ENCODE measurements around the gene MACROH2A1.
"Not testable (repeated sequence)": the region's sequence is repeated elsewhere in the genome, so short reads cannot be mapped to it uniquely, and the experiment has no call there.

Gene MACROH2A1

DNA sequence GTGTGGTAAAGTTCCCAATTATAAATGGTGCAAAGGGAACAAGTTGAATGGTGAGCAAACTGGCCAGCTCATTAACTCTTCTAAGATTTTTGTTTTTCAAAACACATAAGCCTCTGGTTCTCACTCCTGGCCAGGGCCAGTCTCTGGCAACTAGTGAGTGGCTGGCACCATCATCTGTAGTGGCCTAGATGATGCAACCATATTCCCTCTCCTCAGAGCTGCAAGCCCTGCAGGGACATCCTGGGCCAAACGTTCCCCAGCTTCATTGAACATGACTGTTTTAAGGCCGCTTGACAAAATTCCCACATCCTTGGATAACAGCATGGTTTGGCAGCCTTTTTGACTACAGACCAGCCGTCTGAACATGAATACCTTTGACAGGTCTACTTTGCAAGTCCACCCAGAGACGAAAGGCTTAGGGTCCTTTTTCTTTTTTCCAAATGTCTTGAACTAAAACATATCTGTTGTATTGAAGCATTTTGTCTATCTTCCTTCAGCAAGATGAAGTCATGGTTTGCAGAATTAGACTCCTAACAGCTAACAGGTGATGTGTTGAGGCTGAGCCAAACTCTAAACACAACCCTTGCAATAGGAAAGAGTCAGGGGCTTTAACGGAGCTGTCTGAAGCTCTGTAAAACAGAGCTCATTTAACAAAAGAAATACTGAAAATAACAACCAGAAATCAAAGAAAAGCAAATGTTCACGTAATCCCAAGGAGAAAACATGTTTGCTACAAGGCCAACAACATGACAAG lies 23.8 kb downstream of the MACROH2A1 start:
- DNase-seq, result no peak

GRCh38 chr5:135373736-135374515 lies 25.1 kb downstream of the MACROH2A1 start:
- DNase-seq, result no peak

DNA sequence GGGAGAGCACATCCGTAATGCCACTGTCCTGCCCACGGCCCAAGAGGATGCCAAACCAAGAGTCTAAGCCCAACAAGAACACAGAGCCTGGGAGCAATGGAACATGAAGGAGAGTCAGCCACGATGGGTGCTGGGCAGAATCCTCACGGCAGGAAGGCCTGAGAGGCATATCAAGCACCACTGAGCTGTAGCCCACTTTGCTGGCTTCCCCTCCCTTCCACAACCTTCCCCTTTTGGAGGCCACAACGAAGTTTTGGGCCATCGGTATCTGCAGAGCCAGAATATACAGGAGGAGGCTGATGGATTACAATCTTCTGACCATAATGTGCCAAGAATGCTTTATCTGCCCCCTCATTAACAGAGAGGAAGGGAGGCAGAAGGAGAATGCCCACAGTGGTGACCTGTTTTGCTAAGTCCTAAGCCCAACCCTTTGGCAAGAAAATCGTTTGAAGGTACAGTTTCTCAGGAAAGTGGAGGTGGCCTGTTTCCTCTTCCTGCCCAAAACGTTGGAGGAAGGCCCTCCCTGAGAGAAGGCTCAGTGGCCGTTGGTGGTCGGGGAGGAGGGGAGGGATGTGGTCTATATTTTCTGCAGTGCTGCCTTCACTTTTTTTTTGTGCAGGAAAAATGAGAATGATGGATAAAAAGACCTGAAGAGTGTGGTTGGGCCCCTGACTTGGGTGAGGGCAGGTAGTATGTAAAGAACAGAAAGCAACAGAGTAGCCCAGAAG lies 26.2 kb downstream of the MACROH2A1 start:
- DNase-seq, result no peak

- no peak for DNase-seq
Measured at GRCh38 chr5:135371622-135372232, 27.3 kb downstream of the MACROH2A1 start.

DNA sequence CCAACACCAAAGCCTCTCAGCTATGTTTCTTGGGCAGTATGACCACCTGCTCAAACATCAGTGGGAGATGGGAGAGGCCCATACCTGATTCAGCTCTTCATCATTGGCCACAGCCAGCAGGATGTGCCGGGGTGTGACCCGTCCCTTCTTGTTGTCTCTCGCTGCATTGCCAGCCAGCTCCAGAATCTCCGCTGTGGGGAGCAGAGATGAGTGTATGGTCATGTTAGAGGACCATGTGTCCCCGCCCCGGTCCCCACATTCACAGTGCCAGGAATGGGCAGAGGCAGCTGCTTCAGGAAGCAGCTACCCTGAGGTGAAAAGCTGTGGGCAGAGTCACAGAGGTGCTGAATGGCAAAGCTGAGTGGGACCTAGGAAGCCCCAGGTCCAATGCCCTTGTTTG lies 29.1 kb downstream of the MACROH2A1 start:
- no peak for DNase-seq

DNA sequence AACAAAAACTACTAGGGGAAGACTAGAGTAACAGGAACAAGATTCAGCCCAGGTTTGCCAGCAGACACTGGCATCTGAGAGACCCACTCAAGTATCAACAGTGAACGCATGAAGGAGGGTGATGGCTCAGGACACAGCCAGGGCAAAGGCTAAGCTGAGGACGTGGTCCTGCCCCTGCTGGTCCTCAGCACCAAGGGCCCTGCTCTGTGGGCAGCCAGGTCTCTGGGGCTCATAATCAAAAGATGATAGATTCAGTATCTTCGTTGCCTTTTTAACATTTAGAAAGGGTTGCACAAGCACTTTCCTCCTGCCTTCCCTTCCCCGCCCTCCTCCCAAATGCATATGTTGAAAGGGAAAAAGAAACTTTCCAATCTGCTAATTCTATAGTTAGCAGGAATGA lies 31.5 kb downstream of the MACROH2A1 start:
- no peak for DNase-seq

DNA sequence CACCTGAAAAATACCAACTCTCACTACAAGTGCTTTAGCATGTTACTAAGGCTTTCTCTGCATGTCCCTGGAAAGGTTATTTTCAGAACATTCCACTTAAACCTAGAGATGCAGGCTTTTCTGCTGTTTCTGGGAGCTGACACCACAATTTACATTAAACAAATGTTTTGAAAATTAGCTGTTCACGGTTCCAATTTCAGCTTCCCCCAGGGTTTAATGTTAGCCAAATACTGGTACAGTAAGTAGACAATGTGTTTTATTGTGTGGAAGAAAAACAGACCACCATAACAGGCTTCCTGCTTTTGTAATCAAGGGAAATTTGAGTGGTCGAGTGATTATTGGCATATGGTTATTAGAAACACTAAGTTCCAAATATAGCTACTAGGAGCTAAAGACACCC lies 32.0 kb downstream of the MACROH2A1 start:
- no peak for DNase-seq

DNA sequence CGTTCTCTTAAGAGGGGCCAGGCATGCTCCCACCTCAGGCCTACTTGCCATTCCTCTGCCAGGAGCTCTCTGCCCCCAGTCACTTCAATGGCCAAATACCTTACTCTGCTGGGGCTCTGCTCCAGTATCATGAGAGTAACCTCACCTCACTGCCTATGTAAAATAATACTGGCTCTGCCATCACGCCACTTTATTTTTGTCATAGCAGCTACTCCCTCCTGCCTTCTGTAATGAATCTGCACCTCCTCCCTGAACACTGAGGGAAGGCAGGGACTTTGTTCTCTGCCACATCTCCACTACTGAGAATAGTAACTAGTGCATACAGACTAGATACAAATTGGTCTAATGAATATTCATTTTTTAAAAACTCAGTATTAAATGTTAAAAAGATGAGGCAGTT lies 33.8 kb downstream of the MACROH2A1 start:
- no peak for DNase-seq

GRCh38 chr5:135364421-135365262 lies 34.4 kb downstream of the MACROH2A1 start:
- no peak for DNase-seq

- DNase-seq, result not testable (repeated sequence)
Measured at GRCh38 chr5:135363342-135363741, 35.7 kb downstream of the MACROH2A1 start.

- DNase-seq, result no peak
Measured at GRCh38 chr5:135362102-135362501, 36.9 kb downstream of the MACROH2A1 start.

GRCh38 chr5:135360278-135361274 lies 38.5 kb downstream of the MACROH2A1 start:
- no peak for DNase-seq

- no peak for DNase-seq
Measured at GRCh38 chr5:135359374-135360165, 39.5 kb downstream of the MACROH2A1 start.

DNA sequence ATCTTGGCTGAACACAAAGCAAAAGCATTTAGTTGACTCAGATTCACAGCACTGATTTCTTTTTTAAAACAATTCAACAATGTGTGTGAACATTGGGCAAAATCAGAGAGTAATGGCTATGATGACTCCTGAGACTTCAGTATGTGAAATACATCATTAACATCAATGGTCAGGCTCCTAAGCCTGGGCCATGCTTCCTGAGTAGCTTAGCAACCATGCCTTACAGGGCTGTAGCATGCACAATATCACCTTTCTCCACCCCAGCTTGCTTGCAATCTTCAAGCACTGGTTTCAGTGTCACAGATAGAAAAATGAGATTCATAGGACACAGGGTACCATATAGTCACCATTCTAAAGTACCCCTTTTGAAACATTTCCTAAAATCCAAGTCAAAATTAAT lies 41.3 kb downstream of the MACROH2A1 start:
- DNase-seq, result no peak

DNA sequence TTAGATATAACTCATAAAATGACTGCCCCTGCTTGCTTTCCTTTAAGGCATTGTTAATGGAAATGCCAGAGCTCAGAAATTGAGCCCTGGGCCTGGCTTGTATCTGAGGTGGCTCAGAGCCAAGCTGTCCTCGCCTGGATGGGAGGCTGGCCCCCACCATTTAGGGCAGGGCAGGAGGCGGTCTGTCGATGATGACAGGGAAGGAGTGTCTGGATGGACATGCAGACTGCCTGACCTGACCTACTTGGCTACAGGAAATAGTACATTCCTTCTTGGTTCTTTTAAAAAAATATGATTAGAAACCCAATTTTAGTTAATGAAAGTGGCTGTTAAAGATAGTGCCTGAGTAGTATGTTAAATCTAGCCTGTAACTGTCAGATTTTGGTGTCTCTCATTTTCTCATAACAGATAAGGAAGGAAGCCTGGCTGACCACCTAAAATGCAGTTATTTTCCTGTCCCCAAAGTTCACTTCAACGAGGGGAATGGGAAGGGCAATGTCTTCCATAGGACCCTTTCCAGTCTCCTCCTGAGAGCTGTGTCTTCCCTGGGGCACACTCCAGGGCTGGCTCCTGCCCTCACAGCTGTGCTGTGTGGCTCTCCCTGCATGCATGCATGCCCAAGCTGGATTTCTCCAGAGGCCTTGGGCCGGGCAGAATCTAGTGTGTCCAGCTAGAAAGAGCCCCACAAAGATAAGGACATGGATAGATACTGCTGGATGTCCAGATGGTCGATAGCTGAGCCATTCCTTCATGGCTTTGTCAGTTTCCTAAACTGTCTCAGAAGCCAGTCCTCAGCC lies 42.3 kb downstream of the MACROH2A1 start:
- DNase-seq, result no peak

DNA sequence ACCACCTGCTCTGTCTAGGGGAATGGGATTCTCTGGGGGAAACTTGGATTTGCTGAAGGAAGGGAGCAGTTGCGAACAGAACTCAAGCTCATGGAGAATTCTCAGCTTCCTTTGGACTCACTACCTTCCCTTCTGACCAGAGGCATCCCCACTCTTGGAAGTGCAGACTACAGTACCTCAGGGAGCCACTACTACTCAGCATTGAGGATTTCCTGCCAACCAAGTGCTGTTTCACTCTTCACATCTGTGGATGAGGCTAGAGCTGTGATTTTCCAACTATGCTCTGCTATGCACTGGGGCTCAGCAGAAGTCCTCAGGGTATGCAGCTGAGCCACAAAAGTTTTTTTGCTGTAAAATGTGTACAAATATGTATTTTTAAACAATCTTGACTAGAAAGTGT lies 43.9 kb downstream of the MACROH2A1 start:
- no peak for DNase-seq

GRCh38 chr5:135353952-135354721 lies 44.9 kb downstream of the MACROH2A1 start:
- DNase-seq, result no peak

GRCh38 chr5:135350536-135350935 lies 48.5 kb downstream of the MACROH2A1 start:
- DNase-seq, result no peak
